Measurements from ENCODE around the gene ALG11. TPM values are rescaled to one million over a fixed set of nuclear protein-coding genes. Genes with fewer than 3 reads are reported as not detected.

ALG11 gene
- total RNA-seq, 3 donors from 2014 or later = 25.6 to 29.0 (median 28.1) TPM

DNA sequence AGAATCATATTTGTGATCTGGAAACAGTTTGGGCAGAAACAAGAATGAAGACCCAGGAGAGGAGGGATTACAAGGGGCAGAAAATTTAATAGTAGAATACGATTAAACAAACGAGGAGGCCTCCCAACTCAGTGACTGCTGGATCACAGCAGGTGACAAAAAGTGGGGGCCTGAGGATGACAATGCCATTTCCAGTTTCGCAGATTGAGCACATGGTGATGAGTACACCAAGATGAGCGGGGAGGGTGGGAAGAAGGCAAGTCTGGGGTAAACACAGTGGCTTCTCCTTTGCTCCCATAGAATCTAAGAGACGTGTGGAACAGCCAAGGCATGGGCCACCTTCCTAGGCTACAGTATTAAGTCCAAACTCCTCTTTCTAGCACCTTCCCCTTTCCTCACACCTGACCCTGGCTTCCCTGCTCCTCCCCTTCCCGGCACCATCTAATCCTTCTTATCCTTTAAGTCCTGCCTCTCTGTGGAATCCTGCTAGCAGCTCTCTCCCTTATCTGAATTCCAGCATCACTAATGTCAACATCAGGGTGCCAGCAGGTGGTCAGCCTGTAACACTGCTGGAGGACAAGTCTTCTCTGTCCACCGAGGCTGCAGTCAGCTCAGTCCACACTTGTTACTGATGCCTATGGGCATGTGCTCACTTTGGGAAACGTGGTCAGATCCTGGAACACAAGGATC is 14.4 kb upstream of the ALG11 start:
- H3K27me3 ChIP-seq = no peaks in the 10 kb centered on the region
- H3K36me3 ChIP-seq = no peaks in the 10 kb centered on the region
- intact Hi-C loops (cut with DNase I; ENCODE audit: low total_unique reads) = loop anchor here (10.0 kb wide), 1 partner anchor 127 kb away; the partner anchor contains the start of gene NEK5

DNA sequence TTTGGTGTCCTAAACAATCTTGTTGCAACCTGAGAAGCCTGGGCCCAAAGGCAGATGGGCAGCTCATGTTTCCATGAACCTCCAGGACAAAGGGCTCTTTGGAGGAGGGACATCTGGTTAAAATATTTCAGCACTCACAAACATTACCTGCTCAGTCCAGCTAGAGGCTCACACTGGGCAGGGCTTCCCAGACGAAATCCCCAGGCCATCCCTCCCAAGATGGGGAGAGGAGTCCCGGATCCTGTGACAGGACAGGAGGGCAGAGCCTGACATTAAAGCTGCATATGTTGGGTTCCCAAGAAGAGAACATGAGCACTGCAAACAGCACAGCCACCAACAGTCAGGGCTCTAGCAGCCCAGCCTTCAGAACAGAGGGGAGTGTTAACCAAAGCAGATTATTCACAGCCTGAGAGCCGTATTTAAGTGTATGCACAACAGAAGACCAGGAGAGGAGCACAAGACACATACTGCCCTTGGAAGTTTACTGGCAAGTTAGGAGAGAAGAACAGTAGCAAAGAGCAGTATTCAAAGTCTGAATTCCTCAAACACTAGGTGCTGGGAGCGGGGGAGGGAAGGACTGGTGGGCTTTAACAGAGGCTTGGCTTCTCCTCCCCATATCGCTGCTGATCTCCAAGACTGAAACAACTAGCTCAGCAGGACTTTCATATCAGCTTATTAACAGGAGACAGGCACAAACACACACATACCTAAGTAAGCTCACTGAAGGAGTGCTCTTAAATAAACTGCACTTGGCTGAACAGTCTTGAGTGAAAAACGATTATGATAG is 13.3 kb upstream of the ALG11 start:
- Histone ChIP-seq H3K4me3 (peak overlapping the region in 2 of 3 donors; percentile 8 to 13), H3K9me3 (no peaks in the 10 kb centered on the region), H3K27me3 (no peaks in the 10 kb centered on the region), H3K27ac (no peak overlapping the region), H3K36me3 (no peaks in the 10 kb centered on the region), H3K4me1 (no peaks in the 10 kb centered on the region)
- no peak for TF ChIP-seq POLR2A (IDR thresholded peaks at IDR 0.05)
- intact Hi-C loops (cut with DNase I; ENCODE audit: low total_unique reads) = loop anchor here (10.0 kb wide), 1 partner anchor 126 kb away; the partner anchor contains the start of gene NEK5
- no peak for DNase-seq (ENCODE audit: low spot score in 2 of 2)

More for the DNA sequence above, 14.4 kb upstream of the ALG11 start:
- H3K4me1 ChIP-seq = no peaks in the 10 kb centered on the region
- TF ChIP-seq POLR2AphosphoS5 (IDR thresholded peaks at IDR 0.05) (no peak), POLR2A (IDR thresholded peaks at IDR 0.05) (no peak)
- no peaks in the 10 kb centered on the region for H3K9me3 ChIP-seq
- DNase-seq (ENCODE audit: low spot score in 2 of 2) = no peak
- no peak overlapping the region for H3K4me3 ChIP-seq
- no peak overlapping the region for H3K27ac ChIP-seq

GRCh38 chr13:51999510-51999911 is 12.7 kb upstream of the ALG11 start:
- Histone ChIP-seq H3K4me3 (peak overlapping the region in 2 of 3 donors; percentile 8 to 13), H3K27ac (no peak overlapping the region), H3K36me3 (no peaks in the 10 kb centered on the region), H3K27me3 (no peaks in the 10 kb centered on the region), H3K4me1 (no peaks in the 10 kb centered on the region), H3K9me3 (no peaks in the 10 kb centered on the region)
- DNase-seq (ENCODE audit: low spot score in 2 of 2) = peak; percentile 62 to 67
- TF ChIP-seq CTCF (IDR thresholded peaks at IDR 0.05) (no peak), POLR2AphosphoS5 (IDR thresholded peaks at IDR 0.05) (no peak), POLR2A (IDR thresholded peaks at IDR 0.05) (no peak)
- intact Hi-C loops (cut with DNase I; ENCODE audit: low total_unique reads) = loop anchor here (10.0 kb wide), 1 partner anchor 125 kb away; the partner anchor contains the start of gene NEK5

GRCh38 chr13:51999921-52000320 is 12.3 kb upstream of the ALG11 start:
- intact Hi-C loops (cut with DNase I; ENCODE audit: low total_unique reads) = loop anchor here (10.0 kb wide), 1 partner anchor 125 kb away; the partner anchor contains the start of gene NEK5
- H3K27me3 ChIP-seq = no peaks in the 10 kb centered on the region
- H3K27ac ChIP-seq = no peak overlapping the region
- H3K4me1 ChIP-seq = no peaks in the 10 kb centered on the region
- no peaks in the 10 kb centered on the region for H3K9me3 ChIP-seq
- DNase-seq (ENCODE audit: low spot score in 2 of 2) = no peak
- TF ChIP-seq CTCF (IDR thresholded peaks at IDR 0.05) = no peak
- no peak for TF ChIP-seq POLR2A (IDR thresholded peaks at IDR 0.05)
- TF ChIP-seq POLR2AphosphoS5 (IDR thresholded peaks at IDR 0.05) = no peak
- peak overlapping the region in 2 of 3 donors; percentile 8 to 13 for H3K4me3 ChIP-seq
- no peaks in the 10 kb centered on the region for H3K36me3 ChIP-seq

GRCh38 chr13:52001120-52001731 is 11.0 kb upstream of the ALG11 start:
- Histone ChIP-seq H3K9me3 (no peaks in the 10 kb centered on the region), H3K27me3 (no peaks in the 10 kb centered on the region), H3K36me3 (no peaks in the 10 kb centered on the region), H3K4me3 (no peak overlapping the region), H3K4me1 (no peaks in the 10 kb centered on the region), H3K27ac (no peak overlapping the region)
- TF ChIP-seq CTCF (IDR thresholded peaks at IDR 0.05) (peak; percentile 30 to 61 (median 45)), POLR2AphosphoS5 (IDR thresholded peaks at IDR 0.05) (no peak)
- intact Hi-C loops (cut with DNase I; ENCODE audit: low total_unique reads) = no loop called here
- no peak for DNase-seq (ENCODE audit: low spot score in 2 of 2)

All from breast epithelium (tissue), 4 donors.